Subcutaneous adipose tissue (tissue), 4 donors: ENCODE data around the gene POPDC2. TPM values are rescaled to one million over a fixed set of nuclear protein-coding genes. Genes with fewer than 3 reads are reported as not detected.

Source experiments
- total RNA-seq, 4 donors: library from RNA; depleted of rRNA; stranded (reverse); fragments of >200 nt; gene quantifications; one replicate each; pipeline ENCODE4 v1.1.0, GENCODE V29; 2016
- TF ChIP-seq, protein P1 (sequence below): fragments of 450-650 bp; IDR thresholded peaks from one replicate; pipeline ENCODE4 v1.5.1; 2016; ENCODE audit warnings: low read depth, mild to moderate bottlenecking, control low read depth, antibody characterized with exemption, moderate library complexity

POPDC2 gene
- total RNA-seq, 4 donors from 2014 or later: 1.3 to 2.9 (median 1.8) TPM

GRCh38 chr3:119676020-119676419 lies 15.6 kb upstream of the POPDC2 start:
- TF ChIP-seq, protein P1, sequence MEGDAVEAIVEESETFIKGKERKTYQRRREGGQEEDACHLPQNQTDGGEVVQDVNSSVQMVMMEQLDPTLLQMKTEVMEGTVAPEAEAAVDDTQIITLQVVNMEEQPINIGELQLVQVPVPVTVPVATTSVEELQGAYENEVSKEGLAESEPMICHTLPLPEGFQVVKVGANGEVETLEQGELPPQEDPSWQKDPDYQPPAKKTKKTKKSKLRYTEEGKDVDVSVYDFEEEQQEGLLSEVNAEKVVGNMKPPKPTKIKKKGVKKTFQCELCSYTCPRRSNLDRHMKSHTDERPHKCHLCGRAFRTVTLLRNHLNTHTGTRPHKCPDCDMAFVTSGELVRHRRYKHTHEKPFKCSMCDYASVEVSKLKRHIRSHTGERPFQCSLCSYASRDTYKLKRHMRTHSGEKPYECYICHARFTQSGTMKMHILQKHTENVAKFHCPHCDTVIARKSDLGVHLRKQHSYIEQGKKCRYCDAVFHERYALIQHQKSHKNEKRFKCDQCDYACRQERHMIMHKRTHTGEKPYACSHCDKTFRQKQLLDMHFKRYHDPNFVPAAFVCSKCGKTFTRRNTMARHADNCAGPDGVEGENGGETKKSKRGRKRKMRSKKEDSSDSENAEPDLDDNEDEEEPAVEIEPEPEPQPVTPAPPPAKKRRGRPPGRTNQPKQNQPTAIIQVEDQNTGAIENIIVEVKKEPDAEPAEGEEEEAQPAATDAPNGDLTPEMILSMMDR: no peak

DNA sequence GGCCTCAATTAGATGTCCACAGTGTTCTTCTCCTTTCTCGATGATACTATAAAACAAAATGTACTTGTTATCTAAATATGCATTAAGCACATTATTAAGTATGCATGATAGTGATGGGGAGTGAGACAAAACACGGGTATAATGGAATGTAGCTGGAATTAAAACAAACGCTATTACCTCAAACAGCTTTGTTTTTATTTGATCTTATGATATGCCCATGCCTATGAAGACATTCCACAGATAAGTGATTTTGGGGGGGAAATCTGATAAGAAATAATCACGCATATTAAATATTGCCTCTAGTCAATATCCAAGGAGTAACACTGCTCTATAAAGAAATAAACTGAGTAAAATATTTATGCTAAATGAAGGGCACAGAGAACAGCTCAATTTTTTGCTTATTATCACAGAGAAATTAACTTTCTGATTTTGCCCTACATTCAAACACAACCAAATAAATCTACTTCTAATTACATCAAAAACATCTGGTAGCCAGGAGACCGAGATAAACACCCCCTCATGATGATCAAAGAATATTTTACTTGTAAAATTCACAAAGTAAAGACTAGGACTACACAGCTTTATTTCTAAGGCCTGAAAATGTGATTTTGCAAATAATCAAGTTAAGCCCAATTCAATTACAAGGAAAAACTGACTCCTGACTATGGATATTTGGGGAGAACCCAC lies 14.9 kb upstream of the POPDC2 start:
- TF ChIP-seq, protein P1: no peak

- TF ChIP-seq, protein P1: no peak
Measured at GRCh38 chr3:119673875-119674274, 13.5 kb upstream of the POPDC2 start.

GRCh38 chr3:119672776-119673175 lies 12.4 kb upstream of the POPDC2 start:
- TF ChIP-seq, protein P1: no peak

DNA sequence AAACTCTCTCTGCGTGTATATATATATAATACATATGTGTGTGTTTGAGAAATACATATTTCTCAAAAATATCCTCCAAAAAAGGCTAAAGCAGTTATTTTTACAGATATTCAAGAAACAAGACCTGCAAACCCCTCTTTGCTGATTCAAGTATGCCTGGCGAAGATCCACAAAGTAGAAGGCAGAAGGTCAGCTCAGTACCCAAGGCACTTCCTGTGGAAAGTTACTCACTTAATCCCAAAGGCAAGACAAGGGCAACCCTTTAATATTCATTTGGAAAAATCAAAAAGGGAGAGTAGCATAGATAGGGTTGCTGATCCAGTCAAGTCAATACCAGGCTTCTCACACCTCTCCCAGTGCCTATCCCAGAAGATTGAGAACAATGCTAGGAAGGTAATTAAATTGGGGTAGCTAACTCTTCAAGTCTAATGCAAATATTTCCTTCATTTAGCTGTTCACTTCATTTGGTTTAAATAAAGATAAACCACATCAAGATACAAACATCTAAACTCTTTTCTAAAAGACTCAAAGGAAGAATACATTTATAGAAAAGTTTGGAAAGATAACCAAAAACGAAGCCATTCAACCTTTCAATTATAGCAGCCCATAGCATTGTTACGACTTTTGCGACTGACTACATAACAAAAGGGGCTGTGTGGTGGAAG lies 9.6 kb upstream of the POPDC2 start:
- TF ChIP-seq, protein P1: no peak

GRCh38 chr3:119665954-119666559 lies 5.7 kb upstream of the POPDC2 start:
- TF ChIP-seq, protein P1: no peak

DNA sequence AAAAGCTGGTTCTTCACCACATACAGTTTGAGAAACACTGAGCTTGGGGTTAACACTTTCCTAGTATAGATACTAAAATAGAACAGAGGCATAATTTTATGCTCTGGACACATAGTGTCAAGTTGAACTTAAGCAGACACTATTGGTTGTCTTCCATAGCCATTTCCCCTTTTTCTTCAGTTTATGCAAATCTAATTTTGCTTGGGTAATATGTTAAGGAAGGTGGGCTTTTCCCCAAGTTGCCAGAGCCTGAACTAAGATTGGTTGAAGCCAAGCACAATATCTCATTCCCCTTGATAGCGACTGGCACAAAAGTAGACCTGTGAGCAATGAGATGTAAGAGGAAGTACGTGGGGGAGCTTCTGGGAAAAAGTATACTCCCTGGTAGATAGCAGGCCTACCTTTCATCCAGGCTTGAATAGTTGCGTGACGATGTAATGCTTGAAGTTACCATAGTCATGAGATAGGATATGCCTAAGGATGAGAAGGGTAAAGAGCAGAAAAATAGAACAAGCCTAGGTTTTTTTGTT lies 4.5 kb upstream of the POPDC2 start:
- TF ChIP-seq, protein P1: no peak
